Panc1 (cell line): ENCODE measurements around the gene YTHDF1. TPM values are rescaled to one million over a fixed set of nuclear protein-coding genes. Genes with fewer than 3 reads are reported as not detected.
A peak's percentile ranks its signal among the peaks of the same experiment; 100 is the strongest.

ENCODE experiments used
- ATAC-seq: fragments of 200-7000 bp; cut with Tn5 transposase; 2 replicates; pipeline ENCODE4 v1.9.1; 2020; ENCODE audit warnings: mild to moderate bottlenecking, moderate library complexity
- BruUV-seq: library from RNA; stranded (reverse); fragments of 400-500 nt; replicated peaks from 2 replicates; lab custom pipeline; 2021; lab: Mats Ljungman, UMichigan
- CTCF ChIA-PET: fragments of 300-600 bp; sonication (Branson Sonifier 250); formaldehyde crosslinking; loops from one replicate; lab custom pipeline; 2022; ENCODE audit warnings: antibody characterized with exemption; lab: Charles Lee
- POLR2A ChIA-PET: fragments of 300-600 bp; sonication (Branson Sonifier 250); formaldehyde crosslinking; loops from one replicate; lab custom pipeline; 2022; ENCODE audit warnings: antibody characterized with exemption; lab: Charles Lee
- DNase-seq: peaks from one replicate; pipeline ENCODE4 v3.0.0-alpha.2; 2010; ENCODE audit warnings: low read depth, low spot score
- H3K27ac ChIP-seq: 2 replicates; pipeline ENCODE4 v1.5.1; 2011; ENCODE audit warnings: mild to moderate bottlenecking, low read length, inconsistent platforms
- H3K27me3 ChIP-seq: fragments of 200-500 bp; sonication (Bioruptor generic); 2 replicates; pipeline ENCODE4 v1.6.0; 2014; ENCODE audit warnings: low read length, inconsistent platforms; ENCODE audit not compliant: control insufficient read depth, insufficient read depth
- H3K36me3 ChIP-seq: fragments of 200-500 bp; sonication (Bioruptor generic); 2 replicates; pipeline ENCODE4 v1.5.1; 2014; ENCODE audit warnings: inconsistent platforms, mild to moderate bottlenecking, low read length, moderate library complexity; ENCODE audit not compliant: control insufficient read depth, insufficient read depth
- H3K4me1 ChIP-seq: 2 replicates; pipeline ENCODE4 v1.5.1; 2011; ENCODE audit warnings: inconsistent platforms, mild to moderate bottlenecking, low read length, moderate library complexity; ENCODE audit not compliant: control insufficient read depth, insufficient read depth
- H3K4me3 ChIP-seq, 2 experiments: 2 replicates each; pipeline ENCODE4 v1.5.1; 2011 to 2012; ENCODE audit warnings: low read depth in 2 of 2, low read length in 2 of 2, mild to moderate bottlenecking in 2 of 2, inconsistent platforms in 1 of 2, moderate library complexity in 1 of 2
- H3K9me3 ChIP-seq: fragments of 200-500 bp; sonication (Bioruptor generic); 2 replicates; pipeline ENCODE4 v1.5.1; 2014; ENCODE audit warnings: low read depth, mild to moderate bottlenecking, inconsistent platforms, low read length, moderate library complexity; ENCODE audit not compliant: control insufficient read depth, insufficient read depth
- CTCF ChIP-seq: fragments of 450-650 bp; IDR thresholded peaks from 2 replicates; pipeline ENCODE4 v1.5.1; 2017; ENCODE audit warnings: mild to moderate bottlenecking
- POLR2AphosphoS5 ChIP-seq: IDR thresholded peaks from 2 replicates; pipeline ENCODE4 v1.6.1; 2012; ENCODE audit warnings: mild to moderate bottlenecking, low read depth, low read length, moderate library complexity
- SIN3A ChIP-seq: IDR thresholded peaks from 2 replicates; pipeline ENCODE4 v1.6.1; 2012; ENCODE audit warnings: low read depth, mild to moderate bottlenecking, low read length, moderate library complexity, borderline replicate concordance; ENCODE audit not compliant: insufficient read depth
- TCF7L2 ChIP-seq: IDR thresholded peaks from 2 replicates; pipeline ENCODE4 v1.6.1; 2011; ENCODE audit warnings: mild to moderate bottlenecking, low read depth, low read length, inconsistent platforms
- in situ Hi-C: cut with HindIII; loops from 2 replicates; pipeline ENCODE4 v1.10.0; 2016; ENCODE audit warnings: low sequenced_read_pairs, low pct_unique_long_range_greater_than_20kb
- intact Hi-C: fragments of 100-400 bp; cut with micrococcal nuclease; formaldehyde crosslinking; loops from one replicate; pipeline ENCODE4 v1.10.0; 2022; ENCODE audit not compliant: unreplicated experiment
- total RNA-seq: library from RNA; stranded (reverse); gene quantifications from one replicate; pipeline ENCODE4 v1.2.1, GENCODE V29; 2021; ENCODE audit not compliant: unreplicated experiment
- TF ChIP-seq, protein P1 (sequence below), 2 experiments: IDR thresholded peaks; 2 replicates each; pipeline ENCODE4 v1.6.1; 2011 to 2012; ENCODE audit warnings: low read depth in 2 of 2, control low read depth in 1 of 2, low read length in 1 of 2, mild to moderate bottlenecking in 1 of 2, moderate library complexity in 1 of 2; ENCODE audit not compliant: insufficient read depth in 1 of 2

YTHDF1 gene
- total RNA-seq, 1 experiment from 2014 or later = 43.0 TPM

DNA sequence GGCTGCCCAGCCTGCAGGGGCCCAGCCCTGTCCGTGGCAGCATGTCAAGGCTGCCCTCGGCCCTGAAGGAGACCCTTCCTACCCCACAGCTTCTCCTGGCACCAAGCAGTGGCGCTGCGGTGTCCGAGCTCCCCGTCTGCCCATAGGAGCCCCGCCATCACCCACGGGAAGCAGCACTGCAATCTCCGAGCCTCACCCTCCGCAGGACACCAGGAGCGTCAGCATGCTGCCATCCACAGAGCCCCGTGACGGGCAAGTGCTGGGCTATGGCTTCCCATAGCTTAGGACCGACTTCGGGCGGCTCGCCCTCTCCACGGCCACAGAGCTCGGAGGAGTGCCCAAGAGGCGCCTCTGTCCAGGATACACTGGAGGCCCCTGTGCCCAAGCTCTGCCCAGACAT is 25.1 kb downstream of the YTHDF1 start:
- BruUV-seq = no TSS peak
- Histone ChIP-seq H3K4me1 (no peaks in the 10 kb centered on the region), H3K27me3 (no peaks in the 10 kb centered on the region), H3K27ac (no peak overlapping the region), H3K36me3 (peaks cover 2% of the 10 kb centered on the region; the same call in 1 of the 2 replicates), H3K4me3 (no peak overlapping the region), H3K9me3 (no peaks in the 10 kb centered on the region)
- intact Hi-C loops (no loop called here), in situ Hi-C loops (no loop called here)
- POLR2A ChIA-PET = no interaction called here
- TF ChIP-seq, protein P1, sequence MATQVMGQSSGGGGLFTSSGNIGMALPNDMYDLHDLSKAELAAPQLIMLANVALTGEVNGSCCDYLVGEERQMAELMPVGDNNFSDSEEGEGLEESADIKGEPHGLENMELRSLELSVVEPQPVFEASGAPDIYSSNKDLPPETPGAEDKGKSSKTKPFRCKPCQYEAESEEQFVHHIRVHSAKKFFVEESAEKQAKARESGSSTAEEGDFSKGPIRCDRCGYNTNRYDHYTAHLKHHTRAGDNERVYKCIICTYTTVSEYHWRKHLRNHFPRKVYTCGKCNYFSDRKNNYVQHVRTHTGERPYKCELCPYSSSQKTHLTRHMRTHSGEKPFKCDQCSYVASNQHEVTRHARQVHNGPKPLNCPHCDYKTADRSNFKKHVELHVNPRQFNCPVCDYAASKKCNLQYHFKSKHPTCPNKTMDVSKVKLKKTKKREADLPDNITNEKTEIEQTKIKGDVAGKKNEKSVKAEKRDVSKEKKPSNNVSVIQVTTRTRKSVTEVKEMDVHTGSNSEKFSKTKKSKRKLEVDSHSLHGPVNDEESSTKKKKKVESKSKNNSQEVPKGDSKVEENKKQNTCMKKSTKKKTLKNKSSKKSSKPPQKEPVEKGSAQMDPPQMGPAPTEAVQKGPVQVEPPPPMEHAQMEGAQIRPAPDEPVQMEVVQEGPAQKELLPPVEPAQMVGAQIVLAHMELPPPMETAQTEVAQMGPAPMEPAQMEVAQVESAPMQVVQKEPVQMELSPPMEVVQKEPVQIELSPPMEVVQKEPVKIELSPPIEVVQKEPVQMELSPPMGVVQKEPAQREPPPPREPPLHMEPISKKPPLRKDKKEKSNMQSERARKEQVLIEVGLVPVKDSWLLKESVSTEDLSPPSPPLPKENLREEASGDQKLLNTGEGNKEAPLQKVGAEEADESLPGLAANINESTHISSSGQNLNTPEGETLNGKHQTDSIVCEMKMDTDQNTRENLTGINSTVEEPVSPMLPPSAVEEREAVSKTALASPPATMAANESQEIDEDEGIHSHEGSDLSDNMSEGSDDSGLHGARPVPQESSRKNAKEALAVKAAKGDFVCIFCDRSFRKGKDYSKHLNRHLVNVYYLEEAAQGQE (IDR thresholded peaks at IDR 0.05; ENCODE audit: insufficient read depth in 1 of 2, low read depth in 2 of 2, low read length in 1 of 2) = no peak
- TF ChIP-seq SIN3A (no peak), TCF7L2 (no peak), CTCF (no peak), POLR2AphosphoS5 (no peak)
- ATAC-seq = peak; percentile 43
- no peak for DNase-seq
- CTCF ChIA-PET = no interaction called here

DNA sequence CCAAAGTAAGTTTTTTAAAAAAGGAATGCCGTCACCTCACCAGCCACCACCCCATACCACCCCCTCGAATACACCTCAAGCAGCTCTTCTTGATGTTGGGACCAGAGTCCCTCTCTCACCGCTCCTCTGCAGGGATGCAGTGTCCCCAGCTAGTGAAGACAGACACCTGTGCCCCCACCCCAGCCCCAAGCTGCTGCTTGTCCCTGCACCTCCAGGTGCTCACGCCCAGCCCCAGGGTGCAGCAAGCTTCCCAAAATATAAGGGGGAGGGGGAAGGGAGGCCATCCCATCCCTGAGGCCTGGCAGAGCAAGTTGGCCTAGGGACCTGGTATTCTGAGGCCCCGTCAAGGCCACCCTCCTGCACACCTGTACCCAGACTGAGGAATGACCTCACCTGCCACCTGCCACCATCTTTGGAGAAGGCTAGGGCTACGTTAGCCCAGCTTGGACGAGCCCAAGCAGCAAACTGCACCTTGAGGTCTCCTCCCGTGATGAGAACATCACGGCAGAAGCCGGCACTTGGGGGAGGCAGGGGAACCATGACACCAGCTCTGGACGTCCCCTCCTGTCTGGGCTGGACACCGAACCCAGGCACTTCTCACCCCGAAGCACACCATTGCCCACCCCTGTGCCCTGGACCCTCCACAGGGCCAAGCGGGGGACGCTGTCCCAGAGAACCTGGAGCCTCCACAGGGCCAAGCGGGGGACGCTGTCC is 25.9 kb downstream of the YTHDF1 start:
- no peaks in the 10 kb centered on the region for H3K4me1 ChIP-seq
- in situ Hi-C loops = no loop called here
- no peaks in the 10 kb centered on the region for H3K27me3 ChIP-seq
- no peak overlapping the region for H3K27ac ChIP-seq
- H3K36me3 ChIP-seq = no peaks in the 10 kb centered on the region
- ATAC-seq (no peak), DNase-seq (no peak)
- no peaks in the 10 kb centered on the region for H3K9me3 ChIP-seq
- POLR2A ChIA-PET = no interaction called here
- intact Hi-C loops = no loop called here
- H3K4me3 ChIP-seq = no peak overlapping the region
- TF ChIP-seq POLR2AphosphoS5 (no peak), SIN3A (no peak), TCF7L2 (no peak), CTCF (no peak)
- TF ChIP-seq, protein P1 (IDR thresholded peaks at IDR 0.05; ENCODE audit: insufficient read depth in 1 of 2, low read depth in 2 of 2, low read length in 1 of 2) = no peak
- no TSS peak for BruUV-seq
- CTCF ChIA-PET = no interaction called here
